ENCODE measurements around the gene RAD51B.

Gene RAD51B

DNA sequence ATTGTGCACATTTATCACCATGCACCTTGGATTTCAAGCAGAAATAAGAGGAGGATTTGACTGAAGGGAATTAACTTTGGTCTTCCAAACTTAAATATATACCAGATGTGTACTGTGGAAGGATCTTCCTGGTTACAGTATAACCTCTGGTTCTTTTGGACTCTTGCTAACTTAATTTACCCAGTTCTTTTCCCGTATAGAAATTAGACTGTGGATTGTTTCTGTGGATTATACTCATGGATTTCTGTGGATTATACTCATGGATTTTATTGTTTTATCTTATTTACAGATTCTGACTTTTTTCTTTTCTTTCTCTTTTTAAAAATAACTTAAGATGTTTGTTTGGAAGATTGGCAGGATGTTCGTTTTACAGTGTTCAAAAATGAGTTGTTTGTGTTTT lies 215.3 kb downstream of the RAD51B start:
- DNase-seq (ENCODE audit: low read depth), result no peak
- TF ChIP-seq, protein P1, sequence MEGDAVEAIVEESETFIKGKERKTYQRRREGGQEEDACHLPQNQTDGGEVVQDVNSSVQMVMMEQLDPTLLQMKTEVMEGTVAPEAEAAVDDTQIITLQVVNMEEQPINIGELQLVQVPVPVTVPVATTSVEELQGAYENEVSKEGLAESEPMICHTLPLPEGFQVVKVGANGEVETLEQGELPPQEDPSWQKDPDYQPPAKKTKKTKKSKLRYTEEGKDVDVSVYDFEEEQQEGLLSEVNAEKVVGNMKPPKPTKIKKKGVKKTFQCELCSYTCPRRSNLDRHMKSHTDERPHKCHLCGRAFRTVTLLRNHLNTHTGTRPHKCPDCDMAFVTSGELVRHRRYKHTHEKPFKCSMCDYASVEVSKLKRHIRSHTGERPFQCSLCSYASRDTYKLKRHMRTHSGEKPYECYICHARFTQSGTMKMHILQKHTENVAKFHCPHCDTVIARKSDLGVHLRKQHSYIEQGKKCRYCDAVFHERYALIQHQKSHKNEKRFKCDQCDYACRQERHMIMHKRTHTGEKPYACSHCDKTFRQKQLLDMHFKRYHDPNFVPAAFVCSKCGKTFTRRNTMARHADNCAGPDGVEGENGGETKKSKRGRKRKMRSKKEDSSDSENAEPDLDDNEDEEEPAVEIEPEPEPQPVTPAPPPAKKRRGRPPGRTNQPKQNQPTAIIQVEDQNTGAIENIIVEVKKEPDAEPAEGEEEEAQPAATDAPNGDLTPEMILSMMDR (conservative IDR thresholded peaks at IDR 0.05; ENCODE audit: control insufficient read depth, insufficient read depth, low read depth, low read length), result no peak
- H3K4me3 ChIP-seq (ENCODE audit: control insufficient read depth, low read depth, low read length), result no peak overlapping the region

DNA sequence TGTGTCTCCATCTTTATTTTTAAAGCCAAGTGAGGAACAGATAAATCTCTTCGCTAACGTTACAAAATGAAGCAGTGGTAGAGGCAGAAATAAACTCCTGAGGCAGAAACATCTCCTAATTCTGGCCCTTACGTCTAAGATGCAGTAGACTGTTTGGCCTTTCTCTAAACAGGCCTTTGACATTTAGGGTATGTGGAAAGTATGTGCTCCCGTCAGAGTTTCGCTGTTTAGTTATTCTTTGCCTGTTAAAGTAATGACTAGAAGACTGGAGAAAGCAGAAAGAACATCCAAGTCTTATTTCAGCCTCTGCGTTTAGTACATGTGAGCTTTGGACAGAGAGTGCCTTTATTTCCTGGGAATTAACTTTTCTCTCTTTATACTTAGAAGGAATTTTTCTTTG lies 216.6 kb downstream of the RAD51B start:
- DNase-seq (ENCODE audit: low read depth), result no peak
- TF ChIP-seq, protein P1 (conservative IDR thresholded peaks at IDR 0.05; ENCODE audit: control insufficient read depth, insufficient read depth, low read depth, low read length), result no peak
- no peak overlapping the region for H3K4me3 ChIP-seq (ENCODE audit: control insufficient read depth, low read depth, low read length)

DNA sequence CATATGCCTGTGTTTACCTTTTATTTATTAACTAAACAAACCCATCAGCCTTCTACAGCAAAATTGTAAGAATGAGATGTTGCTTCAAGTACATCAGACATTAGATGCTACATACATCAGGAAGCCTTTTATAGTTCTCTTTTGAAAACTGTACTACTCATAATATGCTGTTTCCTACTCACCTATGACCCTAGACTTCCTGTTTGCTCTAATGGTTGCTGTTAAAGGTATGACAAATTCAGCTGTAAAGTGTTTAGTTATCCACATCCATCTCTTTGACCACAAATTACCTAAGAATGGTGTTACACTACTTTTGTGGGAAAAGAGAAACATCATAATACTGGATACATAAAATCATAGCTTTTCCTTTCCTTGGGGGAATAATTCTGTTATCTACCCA lies 220.0 kb downstream of the RAD51B start:
- no peak overlapping the region for H3K4me3 ChIP-seq (ENCODE audit: control insufficient read depth, low read depth, low read length)
- TF ChIP-seq, protein P1 (conservative IDR thresholded peaks at IDR 0.05; ENCODE audit: control insufficient read depth, insufficient read depth, low read depth, low read length), result no peak
- DNase-seq (ENCODE audit: low read depth), result no peak

DNA sequence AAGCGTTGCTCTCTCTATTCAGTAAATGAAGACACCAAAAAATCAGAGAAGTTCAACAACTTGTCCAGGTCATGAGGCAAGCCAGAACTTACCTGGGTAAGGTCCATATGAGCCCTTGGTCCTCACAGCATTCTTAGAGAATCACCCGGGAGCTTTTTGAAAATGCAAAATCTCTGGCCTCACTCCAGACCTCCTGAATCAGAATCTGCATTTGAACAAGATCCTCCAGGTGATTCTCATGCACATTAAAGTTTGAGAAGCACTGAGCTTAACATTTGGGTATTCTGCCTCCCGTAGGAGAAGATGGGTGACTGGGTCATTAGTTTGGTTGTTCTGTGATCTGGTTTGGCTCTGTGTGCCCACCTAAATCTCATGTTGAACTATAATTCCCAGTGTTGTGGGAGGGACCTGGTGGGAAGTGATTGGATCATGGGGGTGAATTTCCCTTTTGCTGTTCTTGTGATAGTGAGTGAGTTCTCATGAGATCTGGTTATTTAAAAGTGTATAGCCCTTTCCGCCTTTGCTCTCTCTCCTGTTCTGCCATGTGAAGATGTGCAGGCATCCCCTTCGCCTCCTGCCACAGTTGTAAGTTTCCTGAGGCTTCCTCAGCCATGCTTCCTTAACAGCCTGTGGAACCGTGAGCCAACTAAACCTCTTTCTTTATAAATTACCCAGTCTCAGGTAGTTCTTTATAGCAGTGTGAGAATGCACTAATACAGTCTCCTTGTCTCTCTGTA lies 221.2 kb downstream of the RAD51B start:
- DNase-seq (ENCODE audit: low read depth), result no peak
- TF ChIP-seq, protein P1 (conservative IDR thresholded peaks at IDR 0.05; ENCODE audit: control insufficient read depth, insufficient read depth, low read depth, low read length), result no peak
- no peak overlapping the region for H3K4me3 ChIP-seq (ENCODE audit: control insufficient read depth, low read depth, low read length)

DNA sequence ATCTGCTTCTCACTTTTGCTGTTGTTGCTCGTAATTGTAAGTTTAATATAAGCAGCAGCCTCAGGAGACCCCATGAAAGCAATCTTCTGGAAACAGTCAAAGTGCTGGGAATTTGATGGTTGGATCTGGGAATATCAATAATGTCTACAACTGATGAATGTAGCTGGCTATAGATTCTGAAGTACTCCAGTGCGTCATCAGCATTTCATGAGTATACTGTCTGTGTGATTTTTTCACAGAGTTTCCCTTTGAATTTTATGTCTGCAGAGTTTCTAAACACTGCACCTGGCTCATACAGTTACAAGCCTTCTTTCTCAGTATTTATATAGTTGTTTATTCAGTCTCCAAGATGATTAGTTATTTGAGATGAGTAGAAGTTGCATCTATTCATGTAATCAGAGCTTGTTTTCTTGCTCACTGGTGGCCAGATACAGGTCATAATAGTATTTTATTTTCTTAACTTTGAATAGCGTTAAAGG lies 222.3 kb downstream of the RAD51B start:
- H3K4me3 ChIP-seq (ENCODE audit: control insufficient read depth, low read depth, low read length), result no peak overlapping the region
- DNase-seq (ENCODE audit: low read depth), result no peak
- TF ChIP-seq, protein P1 (conservative IDR thresholded peaks at IDR 0.05; ENCODE audit: control insufficient read depth, insufficient read depth, low read depth, low read length), result no peak

DNA sequence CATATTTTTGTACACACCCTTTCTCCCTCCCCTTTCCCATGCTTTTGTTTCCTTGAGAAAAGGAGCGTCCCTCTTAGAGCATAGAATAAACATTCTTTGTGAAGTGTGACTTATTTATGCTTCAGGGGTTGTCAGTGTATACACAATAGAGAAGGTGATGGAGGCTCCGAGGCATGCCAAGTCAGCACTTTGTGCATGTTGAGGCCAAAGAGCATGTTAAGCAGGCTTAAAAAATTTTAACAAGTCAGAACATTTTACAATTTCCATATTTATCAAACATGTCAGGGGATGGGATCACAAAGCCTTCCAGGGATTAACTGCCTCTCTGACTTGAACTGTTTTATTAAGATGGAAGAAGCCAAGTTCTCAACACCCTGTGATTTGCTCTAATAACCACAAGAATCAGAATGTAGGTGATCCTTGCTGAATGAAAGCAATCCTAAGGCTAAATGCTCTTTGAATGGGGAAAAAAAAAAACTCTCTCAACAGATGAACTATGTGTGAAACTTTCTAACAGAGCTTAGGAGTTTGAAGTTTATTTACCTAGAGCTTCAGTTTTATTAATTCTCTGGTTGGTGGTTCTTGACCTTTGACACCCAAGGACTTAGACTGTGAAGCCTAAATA lies 223.1 kb downstream of the RAD51B start:
- TF ChIP-seq, protein P1 (conservative IDR thresholded peaks at IDR 0.05; ENCODE audit: control insufficient read depth, insufficient read depth, low read depth, low read length), result no peak
- no peak for DNase-seq (ENCODE audit: low read depth)
- no peak overlapping the region for H3K4me3 ChIP-seq (ENCODE audit: control insufficient read depth, low read depth, low read length)

All from fibroblast of mammary gland (primary cell).